Heart left ventricle (tissue), 16 donors: ENCODE measurements around the gene CXCR5. TPM values are rescaled to one million over a fixed set of nuclear protein-coding genes. Genes with fewer than 3 reads are reported as not detected.
A peak's percentile ranks its signal among the peaks of the same experiment; 100 is the strongest.

Source experiments
- ATAC-seq, 4 donors: fragments of 200-7000 bp; cut with Tn5 transposase; one replicate each; pipeline ENCODE4 v1.9.1; 2020 to 2022; ENCODE audit warnings: moderate library complexity in 4 of 4, mild to moderate bottlenecking in 3 of 4, moderate number of reproducible peaks in 1 of 4
- DNase-seq, 5 donors: peaks; one replicate each; pipeline ENCODE4 v3.0.0-alpha.2; 2020
- H3K27ac ChIP-seq, 12 donors: fragments of 200-600 bp; sonication (generic) in 4 of 12; one replicate each; pipeline versions ENCODE4 v1.5.0 to v1.8.0; 2016 to 2022; ENCODE audit warnings: mild to moderate bottlenecking in 2 of 12
- H3K27me3 ChIP-seq, 9 donors: fragments of 200-600 bp; sonication (generic) in 2 of 9; one replicate each; pipeline versions ENCODE4 v1.5.1 to v1.8.0; 2016 to 2022; ENCODE audit warnings: mild to moderate bottlenecking in 3 of 9
- H3K36me3 ChIP-seq, 9 donors: fragments of 200-600 bp; sonication (generic) in 2 of 9; one replicate each; pipeline versions ENCODE4 v1.5.0 to v1.8.0; 2018 to 2022; ENCODE audit warnings: mild to moderate bottlenecking in 2 of 9
- H3K4me1 ChIP-seq, 12 donors: fragments of 200-600 bp; sonication (generic) in 4 of 12; one replicate each; pipeline versions ENCODE4 v1.5.0 to v1.8.0; 2016 to 2022; ENCODE audit warnings: mild to moderate bottlenecking in 3 of 12
- H3K4me3 ChIP-seq, 12 donors: fragments of 200-600 bp; sonication (generic) in 4 of 12; one replicate each; pipeline versions ENCODE4 v1.5.0 to v1.8.0; 2017 to 2022; ENCODE audit warnings: mild to moderate bottlenecking in 9 of 12, moderate library complexity in 4 of 12
- H3K9me3 ChIP-seq, 12 donors: fragments of 200-600 bp; sonication (generic) in 4 of 12; one replicate each; pipeline versions ENCODE4 v1.5.0 to v1.8.0; 2016 to 2022; ENCODE audit warnings: mild to moderate bottlenecking in 1 of 12
- POLR2A ChIP-seq, 2 donors: fragments of 450-650 bp; IDR thresholded peaks; one replicate each; pipeline ENCODE4 v1.6.1; 2017; ENCODE audit warnings: antibody characterized with exemption in 2 of 2, mild to moderate bottlenecking in 2 of 2, moderate library complexity in 2 of 2
- WGBS, 4 donors: extraction: QIAGEN DNeasy Blood & Tissue Kit in 2 of 4; methylation state at CpG; one replicate each; pipeline versions ENCODE4 v1.1.5 to v1.1.7; 2013 to 2018; 5-methylcytosine and 5-hydroxymethylcytosine counted together
- intact Hi-C, 10 donors: fragments of 100-400 bp; cut with DNase I; formaldehyde crosslinking; loops; one replicate each; pipeline versions ENCODE4 v1.11.1 to v1.14.2; 2022
- polyA plus RNA-seq, 2 donors: library from polyadenylated mRNA; stranded (reverse); fragments of 200-250 nt; gene quantifications; one replicate each; pipeline ENCODE4 v1.2.3, GENCODE V29; 2013
- total RNA-seq, 9 donors: library from RNA; depleted of rRNA in 2 of 9; stranded (reverse); fragments of >200 nt in 2 of 9; fragmentation: NEBNext Ultra II Directional in 3 of 9; extraction: Animal tissue kit (Norgen Biotek cat#: 25700) in 3 of 9; gene quantifications; one replicate each; pipeline versions ENCODE4 v1.1.0 to v1.2.4, GENCODE V29; 2016 to 2023
- TF ChIP-seq, protein P1 (sequence below), 12 donors: fragments of 200-600 bp; sonication (generic) in 4 of 12; IDR thresholded peaks; one replicate each; pipeline versions ENCODE4 v1.5.0 to v1.8.0; 2018 to 2022; ENCODE audit warnings: antibody characterized with exemption in 12 of 12, mild to moderate bottlenecking in 5 of 12
- donor health status: ischemic (EF 13 %, LVEDD 7.1; RV severe dilation, severe dysfunction).
- donor health status: healthy with polysubstance abuse.
- donor health status: DM: no; HTN: yes; CAD: no.
- donor health status: DM: no; HTN: no; CAD: no.
- donor health status: ischemic (EF 25% LVEDD 6.9; RV normal size, moderate dysfunction).
- donor health status: ischemic (EF 25% LVEDD 5.7; RV mildly dilated, moderate dysfunction).
- donor health status: healthy.
- donor health status: DM: yes; HTN: yes; CAD: no.
- donor health status: ischemic (EF 35%, LVEDD 5.7; RV mildly dilated, moderate dysfunction).
- donor health status: nonischemic (EF 11% LVEDD 7.7; RV severe dilation, severe dysfunction).
- donor health status: DM: yes; HTN: yes; CAD: no.
- donor health status: PGD.
- donor health status: ischemic (EF 29% LVEDD 5.4; RV normal size, mild dysfunction).
- donor health status: nonischemic (EF 23%, LVEDD 6.1; RV moderate dilation, normal function).

The CXCR5 gene
- total and polyA plus RNA-seq, 11 donors = 0.11 to 0.27 (median 0.25) TPM; not detected in 8

DNA sequence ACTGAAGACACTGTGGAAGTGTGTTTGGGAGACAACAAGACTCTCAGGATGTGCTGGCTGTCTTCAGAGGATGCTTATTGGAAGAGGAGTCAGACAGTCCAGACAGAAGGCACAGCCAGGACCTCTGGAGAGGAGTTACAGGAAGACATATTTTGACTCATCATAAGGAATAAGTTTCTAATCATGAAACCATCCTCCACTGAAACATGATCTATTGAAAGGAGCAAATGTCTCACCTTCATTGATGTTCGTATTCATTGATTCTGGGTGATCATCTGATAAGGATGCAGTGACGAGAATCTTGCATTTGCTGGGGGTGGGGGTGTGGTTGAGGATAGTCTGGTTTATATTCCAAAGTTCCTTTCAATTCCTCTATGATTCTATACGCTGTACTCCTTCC lies 2.5 kb upstream of the CXCR5 start:
- H3K27me3 ChIP-seq = no peaks in the 10 kb centered on the region
- no peak overlapping the region for H3K4me3 ChIP-seq
- H3K9me3 ChIP-seq = no peaks in the 10 kb centered on the region
- H3K36me3 ChIP-seq = no peaks in the 10 kb centered on the region
- intact Hi-C loops = no loop called here
- peaks cover 0 to 28% (median 0%) of the 10 kb centered on the region in 12 donors for H3K4me1 ChIP-seq
- H3K27ac ChIP-seq = no peak overlapping the region
- DNase-seq (no peak), ATAC-seq (no peak)
- TF ChIP-seq POLR2A (IDR thresholded peaks at IDR 0.05) = no peak
- TF ChIP-seq, protein P1, sequence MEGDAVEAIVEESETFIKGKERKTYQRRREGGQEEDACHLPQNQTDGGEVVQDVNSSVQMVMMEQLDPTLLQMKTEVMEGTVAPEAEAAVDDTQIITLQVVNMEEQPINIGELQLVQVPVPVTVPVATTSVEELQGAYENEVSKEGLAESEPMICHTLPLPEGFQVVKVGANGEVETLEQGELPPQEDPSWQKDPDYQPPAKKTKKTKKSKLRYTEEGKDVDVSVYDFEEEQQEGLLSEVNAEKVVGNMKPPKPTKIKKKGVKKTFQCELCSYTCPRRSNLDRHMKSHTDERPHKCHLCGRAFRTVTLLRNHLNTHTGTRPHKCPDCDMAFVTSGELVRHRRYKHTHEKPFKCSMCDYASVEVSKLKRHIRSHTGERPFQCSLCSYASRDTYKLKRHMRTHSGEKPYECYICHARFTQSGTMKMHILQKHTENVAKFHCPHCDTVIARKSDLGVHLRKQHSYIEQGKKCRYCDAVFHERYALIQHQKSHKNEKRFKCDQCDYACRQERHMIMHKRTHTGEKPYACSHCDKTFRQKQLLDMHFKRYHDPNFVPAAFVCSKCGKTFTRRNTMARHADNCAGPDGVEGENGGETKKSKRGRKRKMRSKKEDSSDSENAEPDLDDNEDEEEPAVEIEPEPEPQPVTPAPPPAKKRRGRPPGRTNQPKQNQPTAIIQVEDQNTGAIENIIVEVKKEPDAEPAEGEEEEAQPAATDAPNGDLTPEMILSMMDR (IDR thresholded peaks at IDR 0.05) = no peak
- 65 to 77% (median 74%) methylated on average over 3 of the region's 3 CpGs for WGBS, 4 donors

DNA sequence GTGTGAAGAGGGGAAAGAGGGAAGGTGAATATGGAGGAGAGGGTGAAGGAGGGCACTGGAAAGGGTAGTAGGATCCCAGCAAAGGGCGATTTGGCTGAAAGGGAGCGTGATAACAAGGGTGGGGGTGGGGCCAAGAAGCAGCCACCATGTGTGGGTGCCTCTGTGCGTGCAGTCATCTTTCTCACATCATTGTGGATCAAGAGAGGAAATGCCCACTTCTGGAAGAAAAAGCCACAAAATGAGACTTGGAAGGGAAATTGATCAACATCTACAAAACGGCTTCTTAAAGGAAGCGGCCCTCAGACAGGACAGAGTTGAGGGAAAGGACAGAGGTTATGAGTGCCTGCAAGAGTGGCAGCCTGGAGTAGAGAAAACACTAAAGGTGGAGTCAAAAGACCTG lies 1.2 kb upstream of the CXCR5 start:
- Histone ChIP-seq H3K36me3 (no peaks in the 10 kb centered on the region), H3K27me3 (no peaks in the 10 kb centered on the region), H3K4me1 (peaks cover 0 to 19% (median 2%) of the 10 kb centered on the region in 12 donors), H3K9me3 (no peaks in the 10 kb centered on the region), H3K4me3 (no peak overlapping the region), H3K27ac (no peak overlapping the region)
- ATAC-seq = no peak
- WGBS, 4 donors = 65 to 78% (median 74%) methylated on average over 5 of the region's 5 CpGs
- no peak for TF ChIP-seq POLR2A (IDR thresholded peaks at IDR 0.05)
- TF ChIP-seq, protein P1 (IDR thresholded peaks at IDR 0.05) = no peak
- intact Hi-C loops = no loop called here
- no peak for DNase-seq

DNA sequence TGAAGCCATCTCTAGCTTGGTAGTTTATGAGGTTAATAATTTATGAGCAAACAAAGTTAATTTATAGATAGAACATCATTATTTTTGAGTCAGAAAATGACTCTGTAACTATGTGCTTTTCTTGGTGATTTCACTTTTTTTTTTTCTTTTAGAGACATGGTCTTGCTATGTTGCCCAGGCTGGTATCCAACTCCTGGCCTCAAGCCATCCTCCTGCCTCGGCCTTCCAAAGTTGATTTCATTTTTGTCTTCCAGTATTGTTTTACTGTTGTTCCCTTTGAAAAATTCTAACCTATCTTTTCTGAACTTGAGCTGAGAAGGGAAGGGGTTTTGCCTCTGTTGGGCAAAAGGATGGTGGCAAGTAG lies 706 bp upstream of the CXCR5 start:
- Histone ChIP-seq H3K4me1 (peaks cover 0 to 19% (median 7%) of the 10 kb centered on the region in 12 donors), H3K9me3 (no peaks in the 10 kb centered on the region), H3K36me3 (no peaks in the 10 kb centered on the region), H3K27ac (no peak overlapping the region), H3K27me3 (no peaks in the 10 kb centered on the region), H3K4me3 (no peak overlapping the region)
- 56 to 77% (median 69%) methylated on average over 1 of the region's 1 CpG for WGBS, 4 donors
- no peak for ATAC-seq
- DNase-seq = no peak
- no peak for TF ChIP-seq POLR2A (IDR thresholded peaks at IDR 0.05)
- TF ChIP-seq, protein P1 (IDR thresholded peaks at IDR 0.05) = no peak
- intact Hi-C loops = no loop called here

DNA sequence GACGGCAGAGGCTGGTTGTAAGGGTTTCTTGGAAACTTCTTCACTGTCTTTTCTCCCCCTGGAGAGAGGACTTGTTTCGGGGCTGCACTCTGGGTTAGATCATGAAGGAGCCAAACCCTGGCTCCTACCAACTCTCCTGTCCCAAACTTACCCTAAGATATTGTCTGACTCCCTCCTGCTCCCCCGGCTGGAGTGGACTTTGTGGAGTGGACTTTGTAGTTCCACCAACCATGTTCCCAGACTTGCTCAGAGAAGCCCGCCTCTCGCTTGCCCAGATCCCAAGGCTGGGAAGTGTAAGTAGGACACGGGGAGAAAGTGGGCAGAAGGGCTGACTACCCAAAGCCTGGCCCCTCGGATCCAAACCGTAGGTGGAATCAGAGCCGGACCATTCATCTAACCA lies 1.2 kb downstream of the CXCR5 start:
- Histone ChIP-seq H3K27me3 (no peaks in the 10 kb centered on the region), H3K4me3 (peak overlapping the region in 1 of 12 donors; percentile 2), H3K9me3 (no peaks in the 10 kb centered on the region), H3K36me3 (no peaks in the 10 kb centered on the region), H3K4me1 (peaks cover 0 to 36% (median 24%) of the 10 kb centered on the region in 12 donors), H3K27ac (no peak overlapping the region)
- TF ChIP-seq POLR2A (IDR thresholded peaks at IDR 0.05) = no peak
- TF ChIP-seq, protein P1 (IDR thresholded peaks at IDR 0.05) = no peak
- intact Hi-C loops = no loop called here
- DNase-seq = no peak
- no peak for ATAC-seq
- 92 to 94% (median 93%) methylated on average over 9 of the region's 9 CpGs for WGBS, 4 donors
